HCEC 1CT (cell line): Measurements from ENCODE around the gene CLGN.
"Not testable (repeated sequence)": the region's sequence is repeated elsewhere in the genome, so short reads cannot be mapped to it uniquely, and the experiment has no call there.

Experiments
- DNase-seq: peaks from one replicate; pipeline ENCODE4 v3.0.0-alpha.2; 2017

Gene CLGN

DNA sequence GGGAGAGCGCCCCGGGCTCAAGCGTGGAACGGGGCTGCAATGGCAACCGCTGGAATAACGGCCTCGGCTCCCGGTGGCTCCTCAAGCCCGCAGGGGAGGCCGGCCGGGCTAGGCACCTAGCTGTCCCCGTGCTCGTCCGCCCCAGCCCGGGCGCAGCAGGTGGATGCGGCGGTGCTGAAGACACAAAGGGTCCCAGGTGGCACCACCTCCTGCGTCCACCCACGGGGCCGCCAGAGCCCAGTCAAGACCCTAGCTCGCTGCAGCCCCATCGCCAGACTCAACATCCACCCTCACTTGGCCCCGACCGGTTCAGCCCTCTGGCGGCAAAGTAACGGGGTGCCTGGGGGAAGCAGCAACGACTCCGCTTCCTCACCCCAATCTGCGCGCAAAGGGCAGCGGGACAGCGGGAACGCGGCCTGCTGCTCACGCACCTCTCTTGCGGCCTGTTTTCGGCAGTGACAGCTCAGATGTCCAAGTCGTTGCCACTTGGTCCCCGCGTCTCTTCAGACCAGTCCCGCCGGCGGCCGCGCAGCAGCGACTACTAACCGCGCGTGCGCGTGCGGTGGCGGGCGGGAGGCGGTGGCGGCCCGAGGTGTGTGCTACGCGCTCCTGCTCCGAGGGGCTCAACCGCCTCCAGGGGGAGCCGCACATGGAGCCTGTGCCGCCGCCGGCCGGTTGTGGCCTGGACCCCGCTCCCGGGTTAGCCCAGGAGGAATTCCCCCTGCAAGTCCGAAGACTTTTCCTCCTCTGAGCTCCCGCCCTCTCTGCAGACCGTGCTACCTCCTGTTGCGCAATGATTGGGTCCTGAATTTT lies at the start of gene CLGN:
Gene CLGN, minus strand, starts transcription at position 543 of the 813 bp plus-strand sequence. CDS start 14,570 bp downstream, outside the sequence.
- peak; percentile 49 for DNase-seq

GRCh38 chr4:140472156-140472555 lies 44.7 kb upstream of the CLGN start:
- DNase-seq, result no peak

DNA sequence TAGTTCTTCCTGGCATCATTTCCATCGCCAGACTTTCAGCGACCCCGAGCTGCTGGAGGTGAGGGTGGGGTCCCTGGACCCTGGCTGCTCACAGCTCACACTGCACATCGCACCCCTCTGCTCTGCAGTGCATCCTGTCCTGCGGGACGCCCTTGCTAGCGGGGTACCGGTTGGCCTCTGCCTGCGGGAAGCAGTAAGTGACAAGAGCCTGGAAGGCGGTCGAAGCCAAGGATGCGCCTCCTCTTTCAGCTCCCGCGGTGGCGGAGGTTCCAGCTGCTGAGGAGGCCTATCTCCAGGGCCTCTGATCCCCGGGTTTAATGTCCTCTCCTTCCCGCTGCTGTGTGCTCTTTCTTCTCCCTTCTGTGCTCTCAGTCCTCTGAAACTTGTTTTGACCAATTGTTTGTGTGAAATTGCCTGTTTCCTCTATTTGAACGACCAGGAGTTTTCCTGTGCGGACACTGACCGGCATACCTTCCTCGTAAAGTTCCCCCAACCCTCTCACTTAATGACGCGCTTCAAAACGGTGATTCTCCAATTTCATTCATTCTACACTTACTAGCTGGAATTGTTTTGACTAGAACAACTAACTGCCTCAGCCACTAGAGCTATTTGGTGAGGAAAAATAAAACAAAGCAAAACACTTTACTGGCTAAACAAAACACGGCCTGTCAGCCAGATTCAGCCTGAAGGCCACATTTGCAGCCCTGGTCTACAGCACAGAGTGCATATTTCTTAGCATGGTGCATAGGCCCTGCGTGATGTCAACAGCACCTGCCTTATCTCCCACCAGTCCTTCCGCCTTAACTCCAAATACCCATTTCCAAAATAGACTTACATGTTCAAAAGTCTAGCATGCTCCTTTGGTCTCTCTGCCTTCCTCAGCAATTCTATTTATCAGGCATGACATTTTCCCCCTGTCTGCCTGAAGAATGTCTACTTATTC lies 42.6 kb upstream of the CLGN start:
- DNase-seq, result no peak

DNA sequence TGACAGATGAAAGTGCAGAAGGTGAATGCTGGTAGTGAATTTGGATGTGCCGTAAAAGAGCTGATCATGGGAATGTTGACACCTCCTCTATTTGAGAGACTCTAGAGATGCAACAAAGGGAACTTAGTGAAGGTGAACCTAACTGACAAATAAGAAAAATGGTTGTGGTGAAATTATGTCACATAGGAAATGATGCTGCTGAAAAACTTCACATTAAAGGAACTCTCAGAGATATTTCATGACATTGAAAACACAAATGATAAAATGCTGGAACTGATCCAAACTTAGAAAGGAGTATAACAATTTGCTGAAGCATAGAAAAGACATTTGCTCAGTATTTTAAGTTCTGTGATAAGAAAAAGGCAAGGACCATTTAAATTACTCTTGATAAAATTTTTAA lies 38.7 kb upstream of the CLGN start:
- no peak for DNase-seq

GRCh38 chr4:140463614-140464013 lies 36.2 kb upstream of the CLGN start:
- no peak for DNase-seq

GRCh38 chr4:140463182-140463581 lies 35.7 kb upstream of the CLGN start:
- DNase-seq, result no peak

DNA sequence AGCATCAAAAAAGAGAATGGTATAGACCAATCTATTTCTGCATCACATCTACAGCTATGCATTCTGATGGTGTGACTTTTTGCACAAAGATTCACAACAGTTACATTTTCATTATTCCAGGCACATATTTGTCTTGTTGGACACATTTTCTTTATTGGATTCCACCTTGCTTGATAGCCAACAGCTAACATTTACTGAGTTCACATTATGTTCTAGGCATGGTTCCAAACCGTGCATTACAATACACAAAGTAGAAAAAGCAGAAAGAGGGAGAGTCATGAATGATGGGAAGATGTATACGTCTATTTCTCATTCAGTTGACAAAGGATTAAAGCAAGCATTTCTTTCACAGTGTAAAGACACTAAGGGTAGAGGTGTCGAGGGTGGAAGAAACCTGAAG lies 22.9 kb upstream of the CLGN start:
- no peak for DNase-seq

DNA sequence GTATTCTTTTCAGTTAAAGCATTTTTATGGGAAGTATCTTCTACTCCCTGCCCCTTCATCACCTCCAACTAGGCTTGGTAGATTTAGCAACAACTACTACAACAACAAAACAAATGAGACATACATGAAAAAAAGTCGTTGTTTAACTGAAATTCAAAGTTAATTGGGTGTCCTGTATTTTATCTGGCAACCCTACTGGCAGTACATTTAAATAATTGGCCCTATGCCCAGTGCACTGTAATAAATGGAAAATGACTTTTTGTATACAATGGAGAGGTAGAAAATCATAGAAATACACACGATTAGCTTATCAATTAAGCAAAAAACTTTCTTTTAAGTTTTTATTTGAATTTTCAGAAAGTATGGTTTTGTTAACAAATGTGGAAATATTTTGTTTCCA lies 21.4 kb upstream of the CLGN start:
- no peak for DNase-seq

DNA sequence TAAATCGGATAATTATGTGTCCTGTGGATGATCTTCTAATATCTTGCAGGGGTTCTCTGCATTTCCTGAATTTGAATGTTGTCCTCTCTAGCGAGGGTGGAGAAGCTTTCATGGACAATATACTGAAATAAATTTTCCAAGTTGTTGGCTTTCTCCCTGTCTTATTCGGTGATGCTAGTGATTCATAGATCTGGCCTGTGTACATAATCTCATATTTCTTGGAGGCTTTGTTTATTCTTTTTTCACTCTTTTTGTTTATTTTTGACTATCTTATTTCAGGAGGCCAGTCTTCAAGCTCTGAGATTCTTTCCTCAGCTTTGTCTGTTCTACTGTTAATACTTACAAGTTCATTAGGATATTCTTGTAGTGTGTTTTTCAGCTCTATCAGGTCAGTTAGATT lies 20.7 kb upstream of the CLGN start:
- no peak for DNase-seq

DNA sequence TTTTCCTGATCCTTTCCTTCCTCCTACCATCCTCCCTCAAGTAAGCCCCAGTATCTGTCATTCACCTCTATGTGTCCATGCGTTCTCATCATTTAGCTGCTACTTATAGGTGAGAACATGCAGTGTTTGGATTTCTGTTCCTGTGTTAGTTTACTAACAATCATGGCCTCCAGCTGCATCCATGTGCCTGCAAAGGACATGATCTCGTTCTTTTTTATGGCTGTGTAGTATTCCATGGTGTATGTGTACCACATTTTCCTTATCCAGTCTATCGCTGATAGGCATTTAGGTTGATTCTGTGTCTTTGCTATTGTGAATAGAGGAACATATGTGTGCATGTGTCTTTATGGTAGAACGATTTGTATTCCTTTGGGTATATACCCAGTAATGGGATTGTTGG lies 16.9 kb upstream of the CLGN start:
- not testable (repeated sequence) for DNase-seq

GRCh38 chr4:140439644-140440142 lies 12.2 kb upstream of the CLGN start:
- no peak for DNase-seq

GRCh38 chr4:140427919-140428471 lies 547 bp upstream of the CLGN start:
- DNase-seq, result no peak

GRCh38 chr4:140426610-140427105 lies 790 bp downstream of the CLGN start:
- no peak for DNase-seq

GRCh38 chr4:140423106-140423505 lies 4.3 kb downstream of the CLGN start:
- peak; percentile 54 for DNase-seq

- DNase-seq, result not testable (repeated sequence)
Observed at GRCh38 chr4:140413130-140413969, 14.1 kb downstream of the CLGN start.

DNA sequence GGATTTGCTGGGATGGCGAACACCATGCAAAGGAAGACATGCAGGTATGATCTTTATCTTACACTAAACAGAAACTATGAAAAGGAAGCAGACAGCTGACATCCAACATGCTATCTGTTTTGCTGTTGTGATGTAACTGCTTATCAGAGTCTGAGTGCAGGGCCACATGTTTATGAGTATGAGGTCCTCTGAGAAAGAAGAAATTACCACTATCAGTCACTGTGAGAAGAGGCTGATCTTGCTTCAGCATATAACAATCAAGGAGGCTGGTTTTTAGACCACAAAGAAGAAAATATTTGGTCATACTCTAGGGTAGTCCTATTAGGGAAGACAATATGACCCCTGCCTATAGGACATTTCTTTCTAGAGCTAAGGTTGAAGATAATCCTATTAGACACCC lies 18.5 kb downstream of the CLGN start:
- no peak for DNase-seq

DNA sequence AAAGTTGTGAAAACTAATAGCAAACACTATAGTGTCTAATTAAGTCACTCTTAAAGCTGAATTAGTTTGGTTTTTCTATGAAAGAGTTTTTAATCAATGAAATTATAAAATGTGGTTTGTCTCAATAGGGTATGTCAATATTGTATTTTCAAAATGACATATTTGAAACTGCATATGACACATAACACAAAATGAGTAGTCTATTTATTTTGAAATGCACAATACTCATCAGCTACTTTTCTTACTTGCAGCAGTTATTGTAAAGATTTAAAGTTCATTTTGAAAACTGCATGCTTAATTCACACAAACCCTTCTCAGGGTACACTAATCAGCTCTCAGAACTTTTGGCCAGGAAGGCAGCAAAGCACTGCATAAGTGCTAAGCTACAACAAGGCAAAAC lies 21.2 kb downstream of the CLGN start:
- no peak for DNase-seq

- no peak for DNase-seq
Observed at GRCh38 chr4:140400111-140400510, 27.3 kb downstream of the CLGN start.

DNA sequence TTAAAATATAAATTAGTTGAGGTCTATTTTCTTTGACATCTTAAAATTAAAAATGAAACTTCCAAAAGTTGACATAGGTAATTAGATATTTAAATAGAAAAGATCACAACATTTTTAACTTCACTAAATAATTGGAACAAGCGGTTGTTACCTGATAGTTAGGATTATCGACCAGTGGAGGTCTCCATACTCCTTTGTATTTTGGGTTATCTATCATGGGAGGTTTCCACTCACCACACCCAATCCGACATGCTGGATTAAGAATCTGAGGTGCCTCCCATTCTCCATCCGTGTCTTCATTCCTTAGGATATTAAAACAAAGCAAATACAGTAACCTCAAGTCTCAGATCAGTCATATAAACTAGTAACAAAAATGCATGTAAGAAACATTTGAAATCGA lies 31.8 kb downstream of the CLGN start:
- DNase-seq, result no peak

- DNase-seq, result no peak
Observed at GRCh38 chr4:140388015-140388414, 39.4 kb downstream of the CLGN start.

DNA sequence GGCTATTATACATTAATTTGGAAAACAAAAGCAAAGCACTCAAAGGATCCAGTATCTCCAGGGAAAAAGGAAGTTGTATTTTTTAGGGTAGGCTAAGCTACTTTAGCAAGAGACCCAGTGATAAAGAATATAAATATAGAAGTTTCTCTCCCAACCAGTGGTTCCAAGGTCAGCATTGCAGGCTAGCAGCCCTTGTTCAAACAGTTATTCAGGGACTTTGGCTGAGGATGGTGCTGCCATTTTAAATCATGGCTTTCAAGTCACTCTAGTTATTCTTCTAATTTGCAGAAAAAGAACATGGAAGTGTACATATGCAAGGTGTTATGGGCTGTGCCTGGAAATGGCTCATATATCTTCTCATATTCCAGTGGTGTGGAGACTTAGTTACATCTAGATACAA lies 44.7 kb downstream of the CLGN start:
- DNase-seq, result no peak

DNA sequence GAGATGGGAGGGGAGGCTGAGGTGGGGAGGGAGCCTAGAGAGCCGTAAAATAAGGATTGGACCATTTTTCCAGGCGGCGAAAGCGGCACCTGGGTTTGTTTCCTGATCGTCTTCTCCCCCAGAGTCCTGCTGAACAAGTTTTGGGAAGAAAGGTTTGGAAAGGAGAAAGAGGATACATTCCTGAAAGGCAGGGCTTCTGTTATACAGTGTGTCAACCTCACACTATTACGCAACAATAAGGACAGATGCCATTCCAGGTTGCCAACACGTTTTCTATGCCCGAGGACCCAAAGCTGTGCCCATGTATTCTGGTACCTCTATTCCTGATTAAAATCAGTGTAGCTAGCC lies 53.3 kb downstream of the CLGN start:
- peak; percentile 5 for DNase-seq
